Stimulated activated naive B cell treated with anti-CD40 and anti-IgM and Interleukin-4, amounts not matched to agents 10 μg/mL and 1 μg/mL and 100 μg/mL, for 72 hours (primary cell): ENCODE measurements around the gene MAP3K10.

Source experiments
- ATAC-seq, 2 donors: fragments of 150-1000 bp; cut with Tn5 transposase; replicated peaks; 2 replicates each; pipeline ENCODE4 v1.10.0; 2021; ENCODE audit warnings: moderate library complexity in 1 of 2
- DNase-seq: peaks from one replicate; pipeline ENCODE4 v3.0.0; 2021
- H3K27ac Mint-ChIP-seq: one replicate; pipeline ENCODE4 v1.8.0; 2022; ENCODE audit warnings: mild to moderate bottlenecking, mixed read lengths
- H3K27me3 Mint-ChIP-seq, 2 donors: one replicate each; pipeline ENCODE4 v1.8.0; 2022; ENCODE audit warnings: mixed read lengths in 2 of 2
- H3K36me3 Mint-ChIP-seq, 2 donors: one replicate each; pipeline ENCODE4 v1.8.0; 2022; ENCODE audit warnings: mixed read lengths in 2 of 2, mild to moderate bottlenecking in 1 of 2
- H3K4me1 Mint-ChIP-seq, 2 donors: one replicate each; pipeline ENCODE4 v1.8.0; 2022; ENCODE audit warnings: mixed read lengths in 2 of 2, mild to moderate bottlenecking in 1 of 2
- H3K4me3 Mint-ChIP-seq, 2 donors: one replicate each; pipeline ENCODE4 v1.8.0; 2022; ENCODE audit warnings: mild to moderate bottlenecking in 2 of 2, mixed read lengths in 2 of 2, moderate library complexity in 1 of 2
- H3K9me3 Mint-ChIP-seq, 2 donors: one replicate each; pipeline ENCODE4 v1.8.0; 2022; ENCODE audit warnings: mixed read lengths in 2 of 2, mild to moderate bottlenecking in 1 of 2

MAP3K10 gene

DNA sequence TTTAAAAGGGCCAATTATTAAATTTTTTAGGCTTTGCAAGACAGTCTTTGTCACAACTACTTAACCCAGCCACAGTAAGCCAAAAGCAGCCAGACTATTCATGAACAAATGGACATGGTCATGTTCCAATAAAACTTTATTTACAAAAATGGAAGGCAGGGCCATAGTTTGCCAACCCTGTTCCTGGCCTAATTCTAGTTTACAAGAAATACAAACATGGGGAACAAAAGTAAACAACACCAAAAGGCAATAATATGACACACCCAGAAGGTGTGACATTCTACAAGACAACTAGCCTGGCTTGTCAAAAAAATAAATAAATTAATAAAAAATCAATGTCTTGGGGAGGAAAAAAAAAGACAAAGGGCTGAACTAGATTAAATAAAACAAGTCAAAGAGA lies 60.0 kb downstream of the MAP3K10 start:
- ATAC-seq (no peak), DNase-seq (no peak)
- peaks cover 40 to 65% of the 10 kb centered on the region in 2 donors for H3K36me3 Mint-ChIP-seq
- no peak overlapping the region for H3K27ac Mint-ChIP-seq
- H3K9me3 Mint-ChIP-seq, result no peaks in the 10 kb centered on the region
- peaks cover 17 to 24% of the 10 kb centered on the region in 2 donors for H3K4me1 Mint-ChIP-seq
- H3K4me3 Mint-ChIP-seq, result no peak overlapping the region
- H3K27me3 Mint-ChIP-seq, result no peaks in the 10 kb centered on the region

DNA sequence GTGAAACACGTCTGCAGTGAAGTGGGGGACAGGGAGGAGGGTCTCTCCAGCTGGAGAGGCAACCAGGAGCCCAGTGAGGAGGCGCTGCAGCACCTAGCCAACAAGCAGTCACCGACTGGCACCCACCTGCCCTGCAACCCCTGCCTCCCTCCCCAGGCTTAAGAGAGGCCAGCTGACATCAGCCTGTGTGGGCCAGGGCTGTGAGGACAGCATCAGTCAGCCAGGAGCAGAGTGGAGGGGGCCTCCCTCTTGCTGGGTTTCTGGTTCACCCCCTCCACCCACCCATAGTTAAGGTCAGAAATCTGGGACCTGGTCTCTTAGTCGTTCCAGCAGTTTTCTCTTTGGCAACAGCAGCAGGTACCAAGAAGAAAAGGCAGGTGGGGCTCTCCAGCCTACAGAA lies 60.8 kb downstream of the MAP3K10 start:
- Mint-ChIP-seq H3K27ac (no peak overlapping the region), H3K9me3 (no peaks in the 10 kb centered on the region), H3K4me3 (no peak overlapping the region), H3K36me3 (peaks cover 40 to 67% of the 10 kb centered on the region in 2 donors), H3K4me1 (peaks cover 21 to 26% of the 10 kb centered on the region in 2 donors), H3K27me3 (no peaks in the 10 kb centered on the region)
- ATAC-seq (no peak), DNase-seq (no peak)

DNA sequence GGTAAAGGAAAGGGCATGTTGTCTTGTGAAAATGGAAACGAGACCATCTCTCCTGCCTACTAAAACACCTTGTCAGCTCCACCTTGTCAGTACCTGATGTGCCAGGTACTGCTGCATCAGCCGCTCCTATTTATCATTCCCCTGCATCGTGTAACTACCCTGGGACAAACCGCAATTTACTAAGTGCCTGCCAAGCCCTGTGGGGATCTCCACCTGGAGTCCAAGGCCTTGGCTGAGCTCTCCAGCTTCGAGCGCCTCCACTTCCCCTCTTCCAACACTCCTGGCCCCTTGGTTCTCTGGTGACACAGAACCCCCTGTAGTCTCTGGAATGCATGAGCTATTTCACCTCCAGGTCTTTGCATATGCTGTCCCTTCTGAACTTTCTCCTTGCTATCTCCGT lies 61.2 kb downstream of the MAP3K10 start:
- Mint-ChIP-seq H3K36me3 (peaks cover 40 to 68% of the 10 kb centered on the region in 2 donors), H3K4me3 (no peak overlapping the region), H3K27me3 (no peaks in the 10 kb centered on the region), H3K27ac (no peak overlapping the region), H3K9me3 (no peaks in the 10 kb centered on the region), H3K4me1 (peaks cover 23 to 28% of the 10 kb centered on the region in 2 donors)
- ATAC-seq, result no peak
- DNase-seq, result no peak

DNA sequence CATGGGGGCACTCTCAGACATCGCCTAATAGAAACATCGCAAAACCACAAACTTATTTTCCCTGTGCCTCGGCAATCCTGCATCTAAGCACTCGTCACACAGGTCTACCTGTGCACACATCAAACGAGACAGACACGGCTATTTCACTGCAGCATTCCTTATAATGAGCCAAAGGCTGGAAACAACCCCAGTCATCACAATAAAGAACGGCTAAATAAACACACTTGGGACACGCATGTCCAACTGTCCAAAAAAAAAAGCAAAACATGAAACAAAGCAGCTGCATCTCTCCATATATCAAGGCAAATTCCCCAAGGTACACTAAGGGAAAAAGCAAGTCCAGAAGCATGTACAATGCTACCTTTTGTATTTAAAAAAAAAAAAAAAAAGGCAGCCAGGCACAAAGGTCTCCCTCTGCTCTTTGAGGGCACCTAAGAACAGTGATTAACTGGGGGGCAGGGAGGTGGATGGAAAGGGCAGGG lies 62.4 kb downstream of the MAP3K10 start:
- H3K4me1 Mint-ChIP-seq, result peaks cover 21% of the 10 kb centered on the region in 2 donors
- DNase-seq (no peak), ATAC-seq (no peak)
- H3K4me3 Mint-ChIP-seq, result no peak overlapping the region
- H3K27ac Mint-ChIP-seq, result no peak overlapping the region
- H3K36me3 Mint-ChIP-seq, result peaks cover 39 to 58% of the 10 kb centered on the region in 2 donors
- H3K9me3 Mint-ChIP-seq, result no peaks in the 10 kb centered on the region
- H3K27me3 Mint-ChIP-seq, result no peaks in the 10 kb centered on the region

DNA sequence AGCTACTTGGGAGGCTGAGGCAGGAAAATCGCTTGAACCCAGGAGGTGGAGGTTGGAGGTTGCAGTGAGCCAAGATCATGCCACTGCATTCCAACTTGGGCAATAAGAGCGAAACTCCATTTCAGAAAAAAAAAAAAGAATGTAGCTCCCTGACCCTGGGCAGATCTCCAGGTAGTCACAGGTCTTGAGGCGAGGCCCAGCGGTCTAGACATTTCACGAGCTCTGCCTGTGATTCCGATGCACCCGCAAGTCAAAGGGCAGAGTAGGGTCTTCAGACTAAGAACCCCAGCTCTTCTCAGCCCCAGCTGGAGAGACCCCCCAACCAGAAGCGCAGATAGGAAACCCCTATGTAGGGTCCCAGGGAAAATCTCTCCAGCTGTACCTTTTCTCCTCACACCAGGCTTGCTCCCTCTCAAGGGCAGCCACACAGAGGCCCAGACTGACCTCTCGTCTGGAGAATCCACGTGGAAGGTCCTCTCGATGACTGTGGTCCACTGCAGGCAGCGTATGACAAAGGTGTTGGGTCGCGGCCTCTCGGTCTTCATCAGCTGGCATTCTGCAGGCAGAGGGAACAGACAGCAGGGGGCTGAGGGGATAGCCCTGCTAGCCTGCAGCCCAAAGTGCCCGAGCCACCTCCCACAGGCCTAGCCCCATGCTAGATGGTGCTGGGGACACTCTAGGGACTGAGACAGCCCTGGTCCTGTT lies 63.6 kb downstream of the MAP3K10 start:
- H3K4me3 Mint-ChIP-seq, result no peak overlapping the region
- H3K27ac Mint-ChIP-seq, result peak overlapping the region; percentile 14
- no peaks in the 10 kb centered on the region for H3K27me3 Mint-ChIP-seq
- no peak for ATAC-seq
- DNase-seq, result no peak
- H3K9me3 Mint-ChIP-seq, result no peaks in the 10 kb centered on the region
- peaks cover 25 to 31% of the 10 kb centered on the region in 2 donors for H3K4me1 Mint-ChIP-seq
- H3K36me3 Mint-ChIP-seq, result peaks cover 39 to 62% of the 10 kb centered on the region in 2 donors

DNA sequence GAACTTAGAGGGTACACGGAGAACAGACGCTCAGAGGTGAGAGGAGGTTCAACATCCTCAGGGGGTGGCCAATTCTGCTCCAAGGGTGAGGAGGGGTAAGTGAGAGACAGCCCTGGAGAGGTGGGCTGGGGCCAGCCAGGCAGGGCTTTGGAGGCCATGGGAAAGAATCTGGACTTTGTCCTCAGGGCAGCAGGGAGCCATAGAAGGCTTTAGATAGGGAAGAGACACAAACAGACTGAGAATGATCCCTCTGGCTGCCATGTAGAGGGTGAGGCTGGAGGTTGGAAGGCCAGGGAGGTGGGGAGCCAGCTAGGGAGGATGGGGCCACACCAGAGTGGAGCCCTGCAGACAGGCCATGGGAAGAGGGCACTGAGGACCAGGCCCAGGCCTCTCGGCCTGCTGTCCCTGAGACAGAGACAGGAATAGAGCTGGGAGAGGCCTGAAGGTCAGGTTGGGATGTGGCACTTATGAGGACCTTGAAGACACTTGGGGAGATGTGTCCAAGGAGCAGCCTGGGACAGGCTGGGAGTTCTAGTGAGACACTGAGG lies 64.5 kb downstream of the MAP3K10 start:
- no peak for DNase-seq
- peak overlapping the region; percentile 14 for H3K27ac Mint-ChIP-seq
- H3K27me3 Mint-ChIP-seq, result no peaks in the 10 kb centered on the region
- peaks cover 34 to 55% of the 10 kb centered on the region in 2 donors for H3K36me3 Mint-ChIP-seq
- no peaks in the 10 kb centered on the region for H3K9me3 Mint-ChIP-seq
- no peak for ATAC-seq
- peaks cover 28 to 34% of the 10 kb centered on the region in 2 donors for H3K4me1 Mint-ChIP-seq
- no peak overlapping the region for H3K4me3 Mint-ChIP-seq

DNA sequence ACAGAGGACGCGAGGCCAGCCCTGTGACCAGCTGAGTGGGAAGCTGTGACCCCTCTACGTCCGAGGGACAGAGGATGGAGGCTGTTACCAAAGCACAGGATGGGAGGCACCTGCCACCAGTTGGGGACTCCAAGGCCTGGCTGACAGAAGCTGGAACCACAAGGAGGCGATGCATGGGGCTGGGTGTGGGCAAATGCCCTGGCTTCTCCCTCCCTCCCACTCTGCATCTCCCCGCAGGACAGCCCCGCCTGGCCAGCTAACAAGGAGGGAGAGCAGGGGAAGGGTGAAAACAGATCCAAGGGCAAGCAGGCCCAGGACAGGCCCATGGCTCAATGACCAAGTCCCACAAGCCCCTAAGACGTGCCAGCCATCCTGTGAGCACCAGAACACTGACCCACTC lies 65.3 kb downstream of the MAP3K10 start:
- Mint-ChIP-seq H3K27ac (peak overlapping the region; percentile 65), H3K36me3 (peaks cover 36 to 58% of the 10 kb centered on the region in 2 donors), H3K9me3 (no peaks in the 10 kb centered on the region), H3K4me3 (no peak overlapping the region), H3K4me1 (peaks cover 29 to 42% of the 10 kb centered on the region in 2 donors), H3K27me3 (no peaks in the 10 kb centered on the region)
- no peak for DNase-seq
- no peak for ATAC-seq

DNA sequence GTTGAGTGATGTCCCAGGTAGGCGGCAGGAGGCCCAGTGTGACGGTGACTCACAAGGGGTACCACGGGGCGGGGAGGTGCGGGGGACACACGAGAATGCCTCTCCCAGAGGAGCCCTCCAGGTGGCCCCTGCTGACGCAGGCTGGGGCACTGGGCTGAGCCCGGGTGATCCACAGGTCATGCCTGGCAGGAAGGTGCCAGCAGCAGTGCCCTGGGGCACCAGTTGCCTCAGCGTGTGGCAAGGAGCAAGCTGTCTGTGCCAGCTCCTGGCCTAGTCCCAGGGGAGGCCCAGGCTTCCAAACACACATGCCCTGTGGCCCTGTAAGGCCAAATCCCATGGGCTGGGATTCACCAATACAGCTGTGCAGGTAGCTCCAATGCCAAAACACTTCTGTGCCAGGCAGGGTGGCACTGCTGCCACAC lies 65.9 kb downstream of the MAP3K10 start:
- ATAC-seq (peak in 1 of 2 donors; percentile 59), DNase-seq (no peak)
- Mint-ChIP-seq H3K36me3 (peaks cover 35 to 60% of the 10 kb centered on the region in 2 donors), H3K27me3 (no peaks in the 10 kb centered on the region), H3K4me1 (peaks cover 32 to 48% of the 10 kb centered on the region in 2 donors), H3K4me3 (no peak overlapping the region), H3K27ac (peak overlapping the region; percentile 67), H3K9me3 (no peaks in the 10 kb centered on the region)

DNA sequence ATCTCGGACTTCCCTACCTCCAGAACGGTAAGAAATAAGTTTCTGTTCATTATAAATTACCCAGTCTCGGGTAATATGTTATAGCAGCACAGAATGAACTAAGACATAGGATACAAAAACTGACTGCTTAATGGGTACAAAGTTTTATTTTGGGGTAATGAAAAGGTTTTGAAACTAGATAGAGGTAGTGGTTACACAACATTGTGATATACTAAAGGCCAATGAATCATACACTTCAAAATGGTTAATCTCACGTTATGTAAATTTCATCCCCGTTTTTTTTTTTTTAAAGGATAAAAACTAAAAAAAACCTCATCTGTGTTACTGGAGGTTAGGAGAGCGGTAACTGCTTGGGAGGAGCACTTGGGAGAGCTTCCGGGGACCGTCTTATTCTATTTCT lies 70.4 kb downstream of the MAP3K10 start:
- no peak overlapping the region for H3K4me3 Mint-ChIP-seq
- no peaks in the 10 kb centered on the region for H3K9me3 Mint-ChIP-seq
- H3K27ac Mint-ChIP-seq, result no peak overlapping the region
- DNase-seq (no peak), ATAC-seq (no peak)
- no peaks in the 10 kb centered on the region for H3K27me3 Mint-ChIP-seq
- peaks cover 39 to 61% of the 10 kb centered on the region in 2 donors for H3K36me3 Mint-ChIP-seq
- H3K4me1 Mint-ChIP-seq, result peaks cover 36 to 74% of the 10 kb centered on the region in 2 donors

DNA sequence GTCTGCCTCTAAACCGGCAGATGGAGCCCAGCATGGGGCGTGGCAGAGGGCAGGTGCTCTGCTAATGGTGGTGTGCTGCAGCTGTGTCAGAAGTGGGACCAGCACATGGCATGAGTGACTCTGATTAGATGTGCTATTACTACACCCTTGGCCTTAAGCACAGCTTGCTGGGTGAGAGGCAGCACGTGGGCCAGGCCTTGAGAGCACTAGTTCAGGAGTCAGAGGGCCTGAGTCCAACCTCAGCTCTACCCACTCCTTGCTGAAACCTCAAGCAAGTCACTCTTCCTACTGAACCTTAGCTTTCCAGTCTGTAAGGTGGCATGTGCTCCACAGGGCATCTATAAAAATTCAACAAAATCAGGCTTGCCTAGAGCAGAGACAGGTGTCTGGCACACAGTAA lies 71.2 kb downstream of the MAP3K10 start:
- Mint-ChIP-seq H3K36me3 (peaks cover 45 to 62% of the 10 kb centered on the region in 2 donors), H3K4me1 (peaks cover 38 to 74% of the 10 kb centered on the region in 2 donors), H3K4me3 (no peak overlapping the region), H3K27ac (no peak overlapping the region), H3K27me3 (no peaks in the 10 kb centered on the region), H3K9me3 (no peaks in the 10 kb centered on the region)
- no peak for DNase-seq
- ATAC-seq, result no peak

DNA sequence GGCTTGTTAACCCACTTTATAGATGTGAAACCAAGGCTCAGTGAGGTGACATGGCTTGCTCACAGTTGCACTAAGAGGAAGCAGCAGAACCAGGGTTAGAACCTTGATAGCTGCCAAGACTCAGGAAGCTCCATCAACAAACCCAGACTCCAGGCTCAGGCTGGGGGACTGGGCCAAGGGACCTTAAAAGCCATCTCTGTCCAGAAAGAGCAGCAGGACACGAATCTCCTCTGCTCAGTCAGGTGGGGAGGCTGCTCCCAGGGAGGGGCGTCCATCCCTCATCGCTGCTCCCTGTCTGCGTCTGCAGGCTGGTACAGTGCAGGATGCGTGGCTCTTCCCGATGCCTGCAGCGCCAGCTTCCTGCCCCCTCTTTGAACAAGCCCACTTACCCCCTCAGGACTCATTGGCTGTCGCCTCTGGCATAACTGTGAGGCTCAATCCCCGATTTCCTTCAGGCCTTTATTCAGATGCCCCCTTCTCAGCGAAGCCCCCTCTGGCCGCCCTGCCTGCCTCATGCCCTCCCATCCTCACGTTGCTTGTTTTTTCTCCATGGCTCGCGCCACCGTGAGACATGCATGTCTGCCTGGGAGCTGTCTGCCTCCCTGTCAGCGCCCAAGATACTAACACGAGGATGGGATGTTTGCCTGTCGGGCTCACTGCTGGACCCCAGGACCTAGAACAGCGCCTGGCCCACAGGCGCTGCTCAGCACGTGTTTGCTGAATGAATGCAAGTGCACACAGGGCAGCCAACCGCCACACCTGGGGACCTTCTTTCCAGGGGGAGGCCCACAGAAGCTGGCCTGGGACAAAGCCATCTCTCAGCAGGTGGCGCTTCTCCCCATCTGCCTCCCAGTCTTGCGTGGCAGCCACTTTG lies 72.5 kb downstream of the MAP3K10 start:
- H3K9me3 Mint-ChIP-seq, result no peaks in the 10 kb centered on the region
- no peak for ATAC-seq
- peaks cover 41 to 77% of the 10 kb centered on the region in 2 donors for H3K4me1 Mint-ChIP-seq

DNA sequence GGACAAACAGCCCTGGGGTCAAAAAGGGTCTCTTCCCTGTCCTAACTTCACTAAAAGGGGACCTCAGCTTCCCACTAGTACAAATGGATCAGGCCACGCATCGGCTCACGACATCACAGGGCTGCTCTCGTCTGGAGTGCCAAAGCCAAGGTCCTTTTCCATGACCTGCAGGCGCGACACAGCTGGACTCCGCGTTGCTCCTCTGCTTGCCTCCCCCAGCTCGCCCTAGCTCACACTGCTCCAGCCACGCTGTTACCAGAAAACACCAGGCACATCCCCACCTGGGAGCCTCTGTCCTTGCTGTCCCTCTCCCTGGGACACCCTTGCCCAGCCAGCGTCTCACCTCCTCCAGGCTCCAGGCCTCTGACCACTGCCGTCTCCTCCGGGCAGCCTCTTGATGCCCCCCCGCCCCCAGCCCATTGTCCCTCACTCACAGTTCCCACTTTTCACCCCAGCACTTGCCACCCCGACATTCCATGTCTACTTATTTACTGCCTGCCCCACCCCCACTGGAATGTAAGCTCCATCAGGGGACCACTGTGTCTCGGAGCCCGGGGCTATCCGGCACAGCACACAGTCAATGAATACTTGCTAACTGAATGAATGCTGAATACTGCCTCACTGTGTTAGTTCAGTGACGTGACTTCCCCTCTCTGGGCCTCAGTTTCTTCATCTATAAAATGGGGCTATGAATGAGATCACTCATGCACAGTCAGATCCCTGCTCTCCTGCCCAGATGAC lies 73.3 kb downstream of the MAP3K10 start:
- H3K36me3 Mint-ChIP-seq, result peaks cover 44 to 67% of the 10 kb centered on the region in 2 donors
- H3K27ac Mint-ChIP-seq, result no peak overlapping the region
- peaks cover 41 to 77% of the 10 kb centered on the region in 2 donors for H3K4me1 Mint-ChIP-seq
- no peaks in the 10 kb centered on the region for H3K27me3 Mint-ChIP-seq
- H3K4me3 Mint-ChIP-seq, result no peak overlapping the region
- DNase-seq (no peak), ATAC-seq (no peak)
- H3K9me3 Mint-ChIP-seq, result no peaks in the 10 kb centered on the region

More for the DNA sequence above, 72.5 kb downstream of the MAP3K10 start:
- no peaks in the 10 kb centered on the region for H3K27me3 Mint-ChIP-seq
- H3K4me3 Mint-ChIP-seq, result no peak overlapping the region
- peak overlapping the region; percentile 47 for H3K27ac Mint-ChIP-seq
- DNase-seq, result no peak
- H3K36me3 Mint-ChIP-seq, result peaks cover 46 to 65% of the 10 kb centered on the region in 2 donors
